NCI-H524 treated with DMSO at 0.1 percent for 48 hours (cell line): ENCODE measurements around the gene LSR.
A peak's percentile ranks its signal among the peaks of the same experiment; 100 is the strongest.

Experiments
- DNase-seq: peaks from one replicate; lab custom pipeline; 2025; lab: John Stamatoyannopoulos, UW

Gene LSR, protein sequence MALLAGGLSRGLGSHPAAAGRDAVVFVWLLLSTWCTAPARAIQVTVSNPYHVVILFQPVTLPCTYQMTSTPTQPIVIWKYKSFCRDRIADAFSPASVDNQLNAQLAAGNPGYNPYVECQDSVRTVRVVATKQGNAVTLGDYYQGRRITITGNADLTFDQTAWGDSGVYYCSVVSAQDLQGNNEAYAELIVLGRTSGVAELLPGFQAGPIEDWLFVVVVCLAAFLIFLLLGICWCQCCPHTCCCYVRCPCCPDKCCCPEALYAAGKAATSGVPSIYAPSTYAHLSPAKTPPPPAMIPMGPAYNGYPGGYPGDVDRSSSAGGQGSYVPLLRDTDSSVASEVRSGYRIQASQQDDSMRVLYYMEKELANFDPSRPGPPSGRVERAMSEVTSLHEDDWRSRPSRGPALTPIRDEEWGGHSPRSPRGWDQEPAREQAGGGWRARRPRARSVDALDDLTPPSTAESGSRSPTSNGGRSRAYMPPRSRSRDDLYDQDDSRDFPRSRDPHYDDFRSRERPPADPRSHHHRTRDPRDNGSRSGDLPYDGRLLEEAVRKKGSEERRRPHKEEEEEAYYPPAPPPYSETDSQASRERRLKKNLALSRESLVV

GRCh38 chr19:35248310-35249145 lies at the start of gene LSR:
LSR (plus strand) TSS chr19:35249002; CDS start chr19:35249023, 21 bp downstream.
- DNase-seq: no peak

GRCh38 chr19:35199481-35199880 lies 49.3 kb upstream of the LSR start:
- DNase-seq: no peak

GRCh38 chr19:35202722-35203688 lies 45.8 kb upstream of the LSR start:
- no peak for DNase-seq

- DNase-seq: no peak
These were observed 43.7 kb upstream of the LSR start for GRCh38 chr19:35204799-35205732.

- no peak for DNase-seq
These were observed 43.0 kb upstream of the LSR start for GRCh38 chr19:35205733-35206323.

GRCh38 chr19:35206379-35206778 lies 42.4 kb upstream of the LSR start:
- no peak for DNase-seq

DNA sequence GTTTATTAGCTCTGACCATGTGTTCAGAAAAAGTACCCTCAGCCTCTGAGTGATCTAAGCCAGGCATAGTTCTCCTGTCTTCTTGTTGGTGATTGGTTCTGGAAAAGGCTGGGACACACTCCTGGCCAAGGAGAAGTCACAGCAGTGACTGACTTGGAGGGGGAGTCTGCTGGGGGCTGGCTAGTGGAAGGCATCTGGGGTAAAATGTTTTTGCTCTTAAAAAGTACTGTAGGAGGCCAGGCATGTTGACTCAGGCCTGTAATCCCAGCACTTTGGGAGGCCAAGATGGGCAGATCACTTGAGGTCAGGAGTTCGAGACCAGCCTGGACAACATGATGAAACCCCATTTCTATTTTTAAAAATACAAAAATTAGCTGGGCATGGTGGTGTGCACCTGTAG lies 41.9 kb upstream of the LSR start:
- no peak for DNase-seq

DNA sequence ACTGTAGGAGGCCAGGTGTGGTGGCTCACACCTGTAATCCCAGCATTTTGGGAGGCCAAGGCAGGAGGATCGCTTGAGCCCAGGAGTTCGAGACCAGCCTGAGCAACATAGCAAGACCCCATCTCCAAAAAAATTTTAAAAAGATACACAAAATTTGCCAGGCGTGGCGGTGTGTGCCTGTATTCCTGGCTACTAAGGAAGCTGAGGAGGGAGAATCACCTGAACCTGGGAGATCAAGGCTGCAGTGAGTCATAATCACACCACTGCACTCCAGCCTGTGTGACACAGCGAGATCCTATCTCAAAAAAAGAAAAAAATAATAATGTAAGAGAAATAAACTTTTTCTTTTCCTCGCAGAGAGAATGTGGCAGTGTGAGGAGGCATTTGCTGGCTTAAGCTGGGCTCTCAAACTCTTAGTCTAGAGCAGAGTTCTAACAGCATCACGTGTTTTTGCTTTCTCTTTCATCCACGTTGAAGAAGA lies 41.4 kb upstream of the LSR start:
- no peak for DNase-seq

- no peak for DNase-seq
These were observed 40.7 kb upstream of the LSR start for GRCh38 chr19:35208121-35208520.

- no peak for DNase-seq
These were observed 39.2 kb upstream of the LSR start for GRCh38 chr19:35209646-35210045.

GRCh38 chr19:35211545-35212230 lies 37.1 kb upstream of the LSR start:
- DNase-seq: no peak

GRCh38 chr19:35212241-35212640 lies 36.6 kb upstream of the LSR start:
- DNase-seq: no peak

GRCh38 chr19:35213663-35214632 lies 34.9 kb upstream of the LSR start:
- DNase-seq: peak; percentile 12

- DNase-seq: no peak
These were observed 33.9 kb upstream of the LSR start for GRCh38 chr19:35214766-35215422.

DNA sequence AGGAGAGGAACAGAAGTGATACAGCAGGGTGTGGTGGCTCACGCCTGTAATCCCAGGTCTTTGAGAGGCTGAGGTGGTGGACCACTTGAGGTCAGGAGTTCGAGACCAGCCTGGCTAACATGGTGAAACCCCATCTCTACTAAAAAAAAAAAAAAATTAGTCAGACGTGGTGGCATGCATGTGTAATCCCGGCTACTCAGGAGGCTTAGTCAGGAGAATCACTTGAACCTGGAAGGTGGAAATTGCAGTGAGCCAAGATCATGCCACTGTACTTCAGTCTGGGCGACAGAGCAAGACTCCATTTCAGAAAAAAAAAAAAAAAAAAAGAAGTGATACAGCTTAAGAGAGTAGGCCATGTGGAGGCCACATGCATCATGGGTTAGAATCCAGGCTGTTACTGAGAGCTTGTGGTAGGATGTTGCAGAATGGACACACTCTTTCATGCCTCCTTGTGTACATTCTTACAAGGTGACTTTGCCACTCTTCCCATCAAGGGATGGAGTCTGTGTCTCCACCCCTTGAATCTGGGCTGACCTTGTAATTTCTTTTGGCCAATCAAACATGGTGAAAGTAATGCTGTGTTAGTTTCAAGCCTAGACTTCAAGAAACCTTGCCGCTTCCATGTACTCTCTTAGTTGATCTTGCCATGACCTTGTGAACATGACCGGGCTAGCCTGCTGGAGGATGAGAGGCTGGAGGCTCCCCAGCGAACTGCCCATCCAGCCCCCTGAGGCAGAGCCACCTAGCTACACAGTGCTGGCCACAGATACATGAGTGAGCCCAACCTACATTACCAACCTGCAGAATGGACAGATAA lies 32.6 kb upstream of the LSR start:
- DNase-seq: no peak

DNA sequence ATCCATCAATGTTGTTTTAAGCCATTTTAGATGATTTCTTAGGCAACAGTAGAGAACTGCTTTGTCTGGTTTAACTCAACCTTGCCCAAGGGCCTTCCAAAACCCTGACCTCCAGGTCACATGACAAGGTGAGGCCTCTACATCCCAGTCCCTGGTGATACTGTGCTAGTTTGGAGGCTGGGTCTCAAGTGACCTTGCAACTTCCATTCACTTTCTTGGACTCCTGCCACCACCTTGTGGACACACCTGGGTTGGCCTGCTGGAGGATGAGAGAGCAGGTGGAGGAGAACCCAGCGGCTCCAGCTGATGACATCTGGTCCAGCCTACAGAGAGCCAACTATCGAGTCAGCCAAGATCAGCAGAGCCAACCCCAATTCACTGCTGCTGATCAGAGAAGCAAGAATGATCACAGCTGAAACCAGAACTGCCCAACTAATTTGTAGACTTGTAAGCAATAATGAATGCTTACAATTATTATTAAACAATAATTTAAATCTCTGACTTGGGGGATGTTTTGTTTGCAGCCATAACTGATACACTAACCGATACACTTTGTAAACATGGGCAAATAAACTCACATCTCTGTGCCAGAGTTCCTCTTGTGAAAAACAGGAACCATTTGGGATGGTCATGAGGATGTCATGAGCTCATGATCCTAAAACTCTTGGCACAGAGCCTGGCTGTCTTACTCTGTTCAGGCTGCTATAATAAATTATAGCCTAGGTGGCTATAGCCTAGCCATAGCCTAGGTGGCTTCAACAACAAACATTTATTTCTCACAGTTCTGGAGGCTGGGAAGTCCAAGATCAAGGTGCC lies 31.8 kb upstream of the LSR start:
- no peak for DNase-seq
